GM13976 (cell line): ENCODE data around the gene ZW10.

Experiments used
- DNase-seq: peaks from one replicate; pipeline ENCODE4 v3.0.0; 2012; ENCODE audit warnings: low spot score
- CTCF ChIP-seq: IDR thresholded peaks from 2 replicates; pipeline ENCODE4 v1.5.1; 2012; ENCODE audit warnings: borderline replicate concordance, mild to moderate bottlenecking; ENCODE audit not compliant: insufficient read depth; ENCODE audit errors: extremely low read depth, missing control alignments, control extremely low read depth
- in situ Hi-C: fragments of 300-500 bp; cut with MboI; formaldehyde crosslinking; loops from one replicate; pipeline ENCODE4 v1.12.0; 2022; ENCODE audit warnings: low sequenced_read_pairs, mixed read lengths, inconsistent platforms; ENCODE audit not compliant: unreplicated experiment

Gene ZW10

GRCh38 chr11:113683481-113684046 lies 89.9 kb downstream of the ZW10 start:
- in situ Hi-C loops, result no loop called here
- DNase-seq, result no peak
- TF ChIP-seq CTCF, result no peak
